Esophagus muscularis mucosa (tissue), 4 donors: Measurements from ENCODE around the gene CYSRT1.

Experiments used
- EP300 ChIP-seq: sonication (generic); formaldehyde crosslinking; IDR thresholded peaks from one replicate; pipeline ENCODE4 v1.6.1; 2017; ENCODE audit warnings: antibody characterized with exemption
- POLR2A ChIP-seq: fragments of 450-650 bp; IDR thresholded peaks from one replicate; pipeline ENCODE4 v1.6.1; 2017; ENCODE audit warnings: antibody characterized with exemption, moderate library complexity, mild to moderate bottlenecking, low read depth
- POLR2AphosphoS5 ChIP-seq, 2 donors: sonication (generic); formaldehyde crosslinking; IDR thresholded peaks; one replicate each; pipeline ENCODE4 v1.6.1; 2017; ENCODE audit warnings: antibody characterized with exemption in 2 of 2
- TF ChIP-seq, protein P1 (sequence below), 3 experiments: fragments of 200-600 bp in 2 of 3; fragments of 450-650 bp in 1 of 3; sonication (generic) in 2 of 3; IDR thresholded peaks; one replicate each; pipeline ENCODE4 v1.5.1; 2017 to 2019; ENCODE audit warnings: antibody characterized with exemption in 3 of 3, mild to moderate bottlenecking in 2 of 3, moderate library complexity in 1 of 3

DNA sequence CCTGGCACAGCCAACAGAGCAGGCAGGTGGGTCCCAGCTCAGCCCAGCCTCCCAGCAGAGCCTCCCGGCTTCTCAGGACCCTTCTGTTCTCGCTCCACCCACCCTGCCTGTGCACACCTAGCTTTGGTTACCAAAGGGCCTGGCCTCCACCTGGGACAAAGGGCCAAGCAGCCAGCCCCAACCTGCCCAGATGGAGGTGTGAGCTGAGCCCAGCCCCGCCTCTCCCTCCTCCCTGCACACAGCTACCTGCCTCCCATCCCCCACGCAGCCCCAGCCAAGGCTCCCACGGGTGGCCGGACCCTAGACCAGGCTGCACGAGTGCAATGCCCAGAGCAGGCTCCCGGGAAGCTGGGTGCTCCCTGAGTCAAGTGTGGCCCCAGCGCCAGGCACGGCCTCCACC lies 30.1 kb upstream of the CYSRT1 start:
- TF ChIP-seq EP300: no peak
- TF ChIP-seq POLR2A: no peak
- TF ChIP-seq, protein P1, sequence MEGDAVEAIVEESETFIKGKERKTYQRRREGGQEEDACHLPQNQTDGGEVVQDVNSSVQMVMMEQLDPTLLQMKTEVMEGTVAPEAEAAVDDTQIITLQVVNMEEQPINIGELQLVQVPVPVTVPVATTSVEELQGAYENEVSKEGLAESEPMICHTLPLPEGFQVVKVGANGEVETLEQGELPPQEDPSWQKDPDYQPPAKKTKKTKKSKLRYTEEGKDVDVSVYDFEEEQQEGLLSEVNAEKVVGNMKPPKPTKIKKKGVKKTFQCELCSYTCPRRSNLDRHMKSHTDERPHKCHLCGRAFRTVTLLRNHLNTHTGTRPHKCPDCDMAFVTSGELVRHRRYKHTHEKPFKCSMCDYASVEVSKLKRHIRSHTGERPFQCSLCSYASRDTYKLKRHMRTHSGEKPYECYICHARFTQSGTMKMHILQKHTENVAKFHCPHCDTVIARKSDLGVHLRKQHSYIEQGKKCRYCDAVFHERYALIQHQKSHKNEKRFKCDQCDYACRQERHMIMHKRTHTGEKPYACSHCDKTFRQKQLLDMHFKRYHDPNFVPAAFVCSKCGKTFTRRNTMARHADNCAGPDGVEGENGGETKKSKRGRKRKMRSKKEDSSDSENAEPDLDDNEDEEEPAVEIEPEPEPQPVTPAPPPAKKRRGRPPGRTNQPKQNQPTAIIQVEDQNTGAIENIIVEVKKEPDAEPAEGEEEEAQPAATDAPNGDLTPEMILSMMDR (IDR thresholded peaks at IDR 0.05): no peak
- TF ChIP-seq POLR2AphosphoS5 (IDR thresholded peaks at IDR 0.05): no peak
